Thoracic aorta (tissue), 2 donors: ENCODE results near the gene BABAM2. TPM values are rescaled to one million over a fixed set of nuclear protein-coding genes. Genes with fewer than 3 reads are reported as not detected.

Experiments used
- ATAC-seq: fragments of 150-250 bp; one replicate; pipeline ENCODE4 v1.8.0; 2017; ENCODE audit warnings: low read depth; ENCODE audit not compliant: insufficient number of reproducible peaks, low FRiP score
- DNase-seq: peaks from one replicate; pipeline ENCODE4 v3.0.0-alpha.2; 2020; ENCODE audit warnings: low spot score
- H3K27ac ChIP-seq, 2 donors: fragments of 200-600 bp; sonication (generic); 1 replicate in 1 of 2; 2 replicates in 1 of 2; pipeline ENCODE4 v1.5.1; 2016; ENCODE audit warnings: mild to moderate bottlenecking in 2 of 2, moderate library complexity in 2 of 2
- H3K27me3 ChIP-seq: fragments of 200-600 bp; sonication (generic); replicated peaks from 2 replicates; pipeline ENCODE4 v1.6.0; 2016; ENCODE audit warnings: mild to moderate bottlenecking; ENCODE audit not compliant: insufficient read depth
- H3K36me3 ChIP-seq: fragments of 200-600 bp; sonication (generic); one replicate; pipeline ENCODE4 v1.5.1; 2016
- H3K4me1 ChIP-seq, 2 donors: fragments of 200-600 bp; sonication (generic); 1 replicate in 1 of 2; 2 replicates in 1 of 2; pipeline versions ENCODE4 v1.5.1 to v1.6.0; 2016; ENCODE audit warnings: low read depth in 2 of 2, mild to moderate bottlenecking in 1 of 2; ENCODE audit not compliant: control insufficient read depth in 1 of 2
- H3K4me3 ChIP-seq: fragments of 200-600 bp; sonication (generic); 2 replicates; pipeline ENCODE4 v1.5.1; 2016; ENCODE audit warnings: mild to moderate bottlenecking
- H3K9me3 ChIP-seq: fragments of 200-600 bp; sonication (generic); 2 replicates; pipeline ENCODE4 v1.5.1; 2016
- total RNA-seq, 2 donors: library from RNA; depleted of rRNA; stranded (reverse); fragments of >200 nt; gene quantifications; one replicate each; pipeline versions ENCODE4 v1.1.0 to v1.2.3, GENCODE V29; 2016
- TF ChIP-seq, protein P1 (sequence below): fragments of 200-600 bp; sonication (generic); IDR thresholded peaks from one replicate; pipeline ENCODE4 v1.5.1; 2019; ENCODE audit warnings: antibody characterized with exemption

Gene BABAM2
- total RNA-seq, 2 donors from 2014 or later: 24.7 to 32.8 TPM

DNA sequence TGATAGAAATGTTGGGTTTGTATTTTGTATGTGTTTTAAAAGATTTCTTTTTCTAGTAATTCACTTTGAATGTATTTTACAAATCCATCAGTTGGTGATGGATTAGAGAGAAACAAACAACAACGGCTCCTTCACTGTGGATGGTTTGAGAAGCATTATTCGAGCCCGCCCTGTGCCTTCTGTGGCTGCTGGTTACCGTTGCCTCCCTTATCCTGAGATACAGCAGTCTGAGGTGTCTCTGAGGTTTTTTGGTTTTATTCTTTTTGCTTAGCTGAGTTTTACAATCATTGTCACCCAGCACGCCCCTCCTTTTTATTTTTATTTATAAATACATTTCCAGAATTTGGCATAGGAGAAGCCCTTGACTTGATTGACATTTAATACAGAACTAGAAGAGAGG lies 168.3 kb downstream of the BABAM2 start:
- no peaks in the 10 kb centered on the region for H3K36me3 ChIP-seq
- no peak for DNase-seq
- TF ChIP-seq, protein P1, sequence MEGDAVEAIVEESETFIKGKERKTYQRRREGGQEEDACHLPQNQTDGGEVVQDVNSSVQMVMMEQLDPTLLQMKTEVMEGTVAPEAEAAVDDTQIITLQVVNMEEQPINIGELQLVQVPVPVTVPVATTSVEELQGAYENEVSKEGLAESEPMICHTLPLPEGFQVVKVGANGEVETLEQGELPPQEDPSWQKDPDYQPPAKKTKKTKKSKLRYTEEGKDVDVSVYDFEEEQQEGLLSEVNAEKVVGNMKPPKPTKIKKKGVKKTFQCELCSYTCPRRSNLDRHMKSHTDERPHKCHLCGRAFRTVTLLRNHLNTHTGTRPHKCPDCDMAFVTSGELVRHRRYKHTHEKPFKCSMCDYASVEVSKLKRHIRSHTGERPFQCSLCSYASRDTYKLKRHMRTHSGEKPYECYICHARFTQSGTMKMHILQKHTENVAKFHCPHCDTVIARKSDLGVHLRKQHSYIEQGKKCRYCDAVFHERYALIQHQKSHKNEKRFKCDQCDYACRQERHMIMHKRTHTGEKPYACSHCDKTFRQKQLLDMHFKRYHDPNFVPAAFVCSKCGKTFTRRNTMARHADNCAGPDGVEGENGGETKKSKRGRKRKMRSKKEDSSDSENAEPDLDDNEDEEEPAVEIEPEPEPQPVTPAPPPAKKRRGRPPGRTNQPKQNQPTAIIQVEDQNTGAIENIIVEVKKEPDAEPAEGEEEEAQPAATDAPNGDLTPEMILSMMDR: no peak
- H3K4me1 ChIP-seq: no peaks in the 10 kb centered on the region
- no peak overlapping the region for H3K4me3 ChIP-seq
- no peak overlapping the region for H3K27ac ChIP-seq
- H3K9me3 ChIP-seq: no peaks in the 10 kb centered on the region
- H3K27me3 ChIP-seq: no peaks in the 10 kb centered on the region
- ATAC-seq: no peak

DNA sequence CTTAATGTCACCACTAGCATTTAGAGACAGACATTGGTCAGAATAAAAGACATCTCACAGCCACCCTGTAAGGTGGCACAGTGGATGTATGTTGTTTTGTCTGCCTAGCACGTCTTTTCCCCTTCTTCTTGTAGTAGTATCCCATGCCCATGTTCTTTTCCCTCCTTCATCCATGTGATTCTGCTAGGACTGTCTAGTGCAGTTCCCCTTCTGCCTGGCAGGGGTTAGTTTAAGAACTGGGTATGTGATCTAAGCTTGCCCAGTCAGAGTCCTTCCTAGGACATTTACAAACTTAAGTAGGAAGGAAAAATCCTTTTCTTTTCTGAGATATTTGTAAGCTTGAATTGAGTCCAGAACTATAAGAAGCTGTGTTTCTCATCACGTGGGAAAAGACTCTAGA lies 172.3 kb downstream of the BABAM2 start:
- TF ChIP-seq, protein P1: no peak
- Histone ChIP-seq H3K27ac (no peak overlapping the region), H3K9me3 (no peaks in the 10 kb centered on the region), H3K4me1 (no peaks in the 10 kb centered on the region), H3K27me3 (no peaks in the 10 kb centered on the region), H3K36me3 (no peaks in the 10 kb centered on the region), H3K4me3 (no peak overlapping the region)
- no peak for ATAC-seq
- DNase-seq: no peak

DNA sequence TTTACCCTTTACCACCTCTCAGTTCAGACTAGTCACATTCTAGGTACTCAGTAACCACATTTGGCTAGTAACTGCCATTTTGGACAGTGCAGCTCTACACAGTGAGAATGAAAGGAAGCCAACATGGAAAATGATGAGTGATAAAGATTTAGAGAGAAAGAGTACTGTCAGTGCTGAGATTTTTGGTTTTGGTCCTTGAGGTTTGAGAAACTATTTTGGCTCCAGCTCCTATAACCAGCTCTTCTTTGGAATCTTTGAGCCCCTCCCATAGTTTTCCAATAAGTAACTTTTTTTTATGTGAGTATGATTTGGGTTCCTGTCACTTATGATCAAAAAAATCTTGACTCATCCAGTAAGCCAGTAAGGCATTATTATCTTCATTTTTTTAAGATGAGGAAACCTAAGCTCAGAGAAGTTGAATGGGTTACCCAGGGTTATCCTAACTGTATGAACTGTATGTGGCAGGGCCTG lies 173.0 kb downstream of the BABAM2 start:
- no peak overlapping the region for H3K27ac ChIP-seq
- TF ChIP-seq, protein P1: no peak

DNA sequence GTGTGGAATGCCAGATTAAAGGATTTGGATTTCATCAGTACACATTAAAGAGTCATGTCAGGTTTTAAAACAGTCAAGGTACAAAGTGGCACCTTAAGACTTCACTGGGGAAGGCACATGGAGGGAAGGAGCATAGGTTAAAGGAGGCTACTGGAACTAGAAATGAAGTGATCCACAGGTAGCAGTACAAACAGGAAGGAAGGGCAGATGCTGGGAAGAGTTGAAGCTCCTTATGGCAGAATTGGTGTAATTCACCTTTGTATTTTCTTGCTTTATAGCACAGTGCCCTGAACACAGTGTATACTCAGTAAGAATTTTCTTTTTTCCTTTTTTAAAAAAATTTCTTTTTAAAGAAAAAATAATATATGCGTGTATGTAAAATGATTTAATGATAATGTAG lies 177.1 kb downstream of the BABAM2 start:
- no peaks in the 10 kb centered on the region for H3K36me3 ChIP-seq
- TF ChIP-seq, protein P1: no peak
- H3K27ac ChIP-seq: no peak overlapping the region

More for the DNA sequence above, 173.0 kb downstream of the BABAM2 start:
- Histone ChIP-seq H3K4me1 (no peaks in the 10 kb centered on the region), H3K27me3 (no peaks in the 10 kb centered on the region), H3K4me3 (no peak overlapping the region), H3K36me3 (no peaks in the 10 kb centered on the region), H3K9me3 (no peaks in the 10 kb centered on the region)
- ATAC-seq (no peak), DNase-seq (no peak)

DNA sequence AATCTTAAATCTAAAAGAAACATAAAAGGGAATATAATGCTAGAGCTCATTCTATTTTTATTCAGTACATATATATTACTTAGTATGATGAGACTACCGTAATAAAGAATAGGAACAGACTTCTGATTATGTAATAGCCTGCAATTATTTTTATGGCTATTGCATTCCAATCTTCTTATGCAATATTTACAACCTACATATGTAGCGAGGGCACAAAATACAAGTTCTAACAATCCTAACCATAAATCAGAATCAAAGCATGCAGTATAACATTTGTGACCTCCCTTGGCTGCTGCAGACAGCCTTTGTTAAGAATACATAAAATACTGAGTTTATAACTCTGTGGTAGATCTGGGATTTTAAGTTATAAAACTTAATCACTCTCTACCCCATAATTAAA lies 177.6 kb downstream of the BABAM2 start:
- Histone ChIP-seq H3K27me3 (no peaks in the 10 kb centered on the region), H3K9me3 (no peaks in the 10 kb centered on the region), H3K4me3 (no peak overlapping the region), H3K27ac (no peak overlapping the region), H3K36me3 (no peaks in the 10 kb centered on the region), H3K4me1 (peaks cover 0 to 8% of the 10 kb centered on the region in 2 donors)
- TF ChIP-seq, protein P1: no peak
- no peak for DNase-seq
- ATAC-seq: no peak

More for the DNA sequence above, 177.1 kb downstream of the BABAM2 start:
- Histone ChIP-seq H3K9me3 (no peaks in the 10 kb centered on the region), H3K27me3 (no peaks in the 10 kb centered on the region), H3K4me3 (no peak overlapping the region), H3K4me1 (peaks cover 0 to 8% of the 10 kb centered on the region in 2 donors)
- no peak for ATAC-seq
- DNase-seq: no peak
